ENCODE results near the gene PNMA6E. TPM values are rescaled to one million over a fixed set of nuclear protein-coding genes. Genes with fewer than 3 reads are reported as not detected.
A peak's percentile ranks its signal among the peaks of the same experiment; 100 is the strongest.
"Not testable (repeated sequence)": the region's sequence is repeated elsewhere in the genome, so short reads cannot be mapped to it uniquely, and the experiment has no call there.

Gene PNMA6E
- total RNA-seq, 1 experiment from 2014 or later = not detected

- DNase-seq (ENCODE audit: low spot score) = not testable (repeated sequence)
Observed at GRCh38 chrX:153384973-153385372, 16.2 kb downstream of the PNMA6E start.

- DNase-seq (ENCODE audit: low spot score) = no peak
Observed at GRCh38 chrX:153384390-153384789, 16.8 kb downstream of the PNMA6E start.

DNA sequence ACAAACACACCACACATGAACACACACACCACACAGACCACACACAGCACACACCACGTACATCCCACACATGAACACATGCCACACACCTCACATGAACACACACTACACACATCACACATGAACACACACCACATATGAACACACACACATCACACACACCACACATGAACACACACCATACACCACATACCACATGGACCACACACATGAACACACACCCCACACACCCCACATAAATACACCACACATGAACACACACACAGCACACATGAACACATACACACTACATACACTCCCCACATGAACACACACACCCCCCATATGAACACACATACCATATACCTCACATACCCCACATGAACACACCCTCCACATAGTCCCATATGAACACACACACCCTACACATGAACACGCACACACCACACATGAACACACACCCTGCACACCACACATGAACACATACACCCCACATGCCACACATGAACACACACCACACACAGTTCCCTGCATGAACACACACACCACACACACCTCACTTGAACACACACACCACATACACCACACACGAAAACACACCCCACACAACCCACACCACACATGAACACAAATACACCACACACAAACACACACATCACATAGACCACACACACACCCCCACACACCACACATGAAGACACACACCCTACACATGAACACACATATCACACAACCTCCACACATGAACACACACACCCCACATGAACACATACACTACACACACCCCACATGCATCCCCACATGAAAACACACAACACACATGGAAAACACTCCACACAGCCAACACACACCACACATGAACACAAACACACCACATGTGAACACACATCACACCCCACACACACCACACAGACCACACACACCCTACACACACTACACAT, 18.3 kb downstream of the PNMA6E start:
- no peak for DNase-seq (ENCODE audit: low spot score)

DNA sequence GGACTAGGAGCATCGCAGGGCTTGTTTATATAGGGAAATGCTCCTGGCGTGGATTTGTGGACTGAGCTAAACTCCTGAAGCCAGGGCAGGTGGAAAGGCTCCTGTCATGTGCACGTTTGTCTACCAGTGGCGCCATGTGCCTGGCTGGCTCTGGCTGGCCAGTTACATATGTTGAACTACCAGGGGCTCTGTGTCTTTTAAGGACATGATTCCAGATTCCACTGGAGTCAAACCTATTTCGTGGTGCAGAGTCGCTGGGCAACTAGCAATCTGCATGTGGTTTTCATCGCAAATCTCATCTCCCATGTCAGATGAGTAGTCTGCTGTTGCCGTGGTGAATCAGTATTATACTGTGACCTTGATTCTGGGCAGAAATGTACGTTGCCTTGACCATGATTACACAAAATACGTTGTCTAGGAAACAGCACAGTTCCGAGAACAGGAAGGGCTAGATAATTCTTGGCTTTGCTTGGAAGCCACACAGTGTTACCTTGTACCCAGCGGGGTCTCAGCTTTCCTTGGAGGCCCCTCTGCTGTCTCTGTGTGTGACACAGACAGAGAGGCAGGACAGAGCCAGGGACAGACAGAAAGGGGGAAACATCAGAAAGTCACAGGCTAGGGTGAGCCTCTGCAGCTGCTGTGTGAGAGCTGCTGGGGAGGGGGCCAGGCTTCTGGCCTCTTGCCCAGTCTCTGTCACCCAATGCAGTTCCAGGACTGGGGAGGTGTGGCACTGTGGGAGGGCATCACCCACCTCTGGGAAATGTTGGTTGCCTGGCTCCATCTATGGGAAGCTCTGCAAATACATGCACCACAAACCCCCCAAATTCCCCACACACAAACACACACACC, 19.2 kb downstream of the PNMA6E start:
- peak; percentile 27 for DNase-seq (ENCODE audit: low spot score)

DNA sequence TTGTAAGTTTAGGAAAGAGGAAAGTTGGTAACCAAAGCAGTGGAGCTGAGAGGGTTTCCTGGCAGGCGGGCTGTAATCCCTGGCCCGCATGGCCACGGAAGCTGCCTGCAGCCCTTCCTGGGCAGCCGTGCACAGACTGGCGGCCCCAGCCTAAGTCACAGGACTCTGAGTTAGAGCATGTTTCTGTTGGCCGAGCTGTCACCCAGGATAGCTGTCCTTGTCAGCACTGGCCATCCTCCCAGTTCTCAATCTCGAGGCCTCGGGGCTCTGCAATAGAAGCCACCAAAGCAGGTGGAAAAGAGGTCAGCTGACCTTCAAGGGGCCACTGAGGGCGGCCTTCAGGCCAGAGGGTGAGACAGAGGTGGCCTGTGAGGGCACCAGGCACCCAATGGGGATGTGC, 20.5 kb downstream of the PNMA6E start:
- no peak for DNase-seq (ENCODE audit: low spot score)

DNA sequence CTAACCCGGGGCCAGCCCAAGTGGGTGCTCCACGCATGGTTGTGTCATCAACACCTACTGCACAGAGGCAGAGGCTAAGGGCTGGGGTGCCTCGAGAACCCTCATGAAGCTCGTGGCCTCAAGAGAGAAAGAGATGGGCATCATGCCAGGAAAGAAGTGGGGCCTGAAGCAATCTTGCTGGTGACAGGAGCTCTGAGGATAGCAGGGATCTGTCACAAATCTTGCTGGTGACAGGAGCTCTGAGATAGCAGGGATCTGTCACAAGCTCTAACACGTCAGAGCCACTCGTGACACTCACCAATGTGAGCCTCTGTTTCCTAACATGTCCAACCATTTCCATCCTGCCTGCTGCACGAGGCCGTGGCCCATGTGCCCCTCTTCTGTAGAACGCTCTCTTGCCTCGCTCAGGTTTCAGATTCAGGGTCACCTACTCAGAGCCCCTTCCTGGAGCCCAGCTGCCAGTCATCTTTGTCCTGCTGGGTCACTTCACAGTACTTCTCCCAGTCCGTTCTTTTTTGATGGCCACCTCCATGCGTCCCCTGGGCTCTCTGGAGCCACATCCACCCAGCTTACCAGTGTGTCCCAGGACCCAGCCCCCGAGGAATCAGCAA, 21.1 kb downstream of the PNMA6E start:
- no peak for DNase-seq (ENCODE audit: low spot score)

DNA sequence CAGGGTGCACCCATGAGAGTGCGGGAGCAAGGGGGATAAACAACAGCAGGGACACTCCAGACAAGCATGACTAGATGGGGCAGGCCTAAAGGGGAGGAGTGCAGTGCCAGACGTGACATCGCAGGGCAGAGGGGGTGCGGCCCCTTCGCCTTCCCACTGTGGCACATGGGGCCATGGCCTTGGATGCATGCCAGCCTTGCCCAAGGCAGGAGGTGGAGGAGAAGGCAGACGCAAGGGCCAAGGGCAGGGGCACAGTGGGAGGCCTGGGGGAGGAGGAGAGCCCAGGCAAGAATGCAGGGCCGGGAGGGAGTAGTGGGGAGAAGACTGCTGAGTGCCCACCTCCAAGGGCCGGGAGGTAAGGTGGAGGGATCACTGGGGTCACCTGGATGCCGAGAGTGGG, 21.6 kb downstream of the PNMA6E start:
- DNase-seq (ENCODE audit: low spot score) = no peak

DNA sequence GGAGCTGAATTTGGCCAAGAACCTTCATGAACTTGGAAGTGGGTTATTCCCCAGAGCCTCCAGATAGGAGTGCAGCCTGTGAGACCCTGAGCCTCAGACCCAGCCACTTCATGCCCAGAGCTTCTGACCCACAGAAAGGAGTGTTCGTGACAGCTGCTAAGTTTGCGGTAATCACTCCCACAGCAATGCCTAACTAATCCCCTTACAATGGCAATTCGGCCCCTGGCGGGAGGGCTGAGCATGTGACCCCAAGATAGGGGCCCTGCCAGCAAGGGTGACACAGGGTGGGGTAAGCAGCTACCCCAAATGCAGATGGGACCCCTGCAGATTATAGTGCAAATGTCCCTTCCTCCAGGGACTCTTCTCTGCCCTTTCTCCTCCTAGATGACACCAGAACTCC, 22.5 kb downstream of the PNMA6E start:
- no peak for DNase-seq (ENCODE audit: low spot score)

DNA sequence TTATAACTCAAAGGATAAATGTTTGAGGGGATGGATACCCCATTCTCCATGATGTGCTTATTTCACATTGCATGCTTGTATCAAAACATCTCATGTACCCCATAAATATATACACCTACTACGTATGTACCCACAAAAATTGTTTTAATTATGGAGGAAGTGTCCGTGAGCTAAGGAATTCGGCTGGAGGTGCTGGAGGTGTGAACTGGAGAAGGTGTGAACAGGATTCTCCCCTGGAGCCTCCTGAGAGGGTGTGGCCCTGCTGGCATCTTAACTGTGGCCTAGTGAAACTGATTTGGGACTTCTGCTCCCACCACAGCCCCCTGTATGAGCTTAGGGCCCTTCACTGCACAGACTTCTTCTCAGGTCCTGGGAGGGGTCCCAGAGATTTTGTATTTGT, 23.4 kb downstream of the PNMA6E start:
- no peak for DNase-seq (ENCODE audit: low spot score)

GRCh38 chrX:153375571-153375970, 25.6 kb downstream of the PNMA6E start:
- no peak for DNase-seq (ENCODE audit: low spot score)

GRCh38 chrX:153374426-153374825, 26.7 kb downstream of the PNMA6E start:
- no peak for DNase-seq (ENCODE audit: low spot score)

DNA sequence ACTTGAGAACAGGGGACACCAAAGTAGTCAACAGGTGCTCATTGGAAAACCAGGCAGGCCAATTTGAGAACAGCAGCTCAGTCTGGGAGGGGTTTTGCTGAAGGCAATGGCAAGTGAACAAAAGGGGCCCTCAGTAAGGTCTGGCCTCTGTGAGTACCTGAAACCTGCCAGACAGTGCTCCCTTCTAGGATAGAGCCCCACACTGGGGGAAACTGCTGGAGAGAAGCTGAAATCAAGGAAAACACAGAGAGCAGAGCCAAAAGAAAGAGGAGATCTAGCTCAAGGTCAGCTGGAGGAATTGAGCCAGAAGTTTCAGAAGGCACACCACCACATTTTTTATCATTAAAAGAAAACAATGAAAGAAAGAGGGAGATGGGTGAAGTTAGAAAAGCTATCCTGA, 28.2 kb downstream of the PNMA6E start:
- DNase-seq (ENCODE audit: low spot score) = no peak

DNA sequence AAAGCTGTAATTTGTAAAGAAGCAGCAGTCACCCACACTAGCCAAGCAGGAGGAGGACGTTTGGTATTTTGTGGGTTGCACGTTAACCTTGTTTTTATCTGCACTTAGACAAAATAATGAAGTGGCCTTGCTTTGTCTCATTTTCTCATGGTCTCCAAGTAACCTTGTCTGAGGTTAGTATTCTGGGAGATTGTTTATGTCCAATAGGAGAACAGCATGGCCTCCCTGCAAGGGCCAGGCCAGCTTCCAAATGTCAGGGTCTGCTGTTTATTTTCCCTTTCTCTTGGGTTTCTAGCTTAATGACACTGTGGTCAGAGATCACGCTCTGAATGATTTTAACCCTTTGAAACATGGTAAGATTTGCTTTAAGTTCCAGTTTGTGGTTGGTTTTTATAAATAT, 29.9 kb downstream of the PNMA6E start:
- no peak for DNase-seq (ENCODE audit: low spot score)

DNA sequence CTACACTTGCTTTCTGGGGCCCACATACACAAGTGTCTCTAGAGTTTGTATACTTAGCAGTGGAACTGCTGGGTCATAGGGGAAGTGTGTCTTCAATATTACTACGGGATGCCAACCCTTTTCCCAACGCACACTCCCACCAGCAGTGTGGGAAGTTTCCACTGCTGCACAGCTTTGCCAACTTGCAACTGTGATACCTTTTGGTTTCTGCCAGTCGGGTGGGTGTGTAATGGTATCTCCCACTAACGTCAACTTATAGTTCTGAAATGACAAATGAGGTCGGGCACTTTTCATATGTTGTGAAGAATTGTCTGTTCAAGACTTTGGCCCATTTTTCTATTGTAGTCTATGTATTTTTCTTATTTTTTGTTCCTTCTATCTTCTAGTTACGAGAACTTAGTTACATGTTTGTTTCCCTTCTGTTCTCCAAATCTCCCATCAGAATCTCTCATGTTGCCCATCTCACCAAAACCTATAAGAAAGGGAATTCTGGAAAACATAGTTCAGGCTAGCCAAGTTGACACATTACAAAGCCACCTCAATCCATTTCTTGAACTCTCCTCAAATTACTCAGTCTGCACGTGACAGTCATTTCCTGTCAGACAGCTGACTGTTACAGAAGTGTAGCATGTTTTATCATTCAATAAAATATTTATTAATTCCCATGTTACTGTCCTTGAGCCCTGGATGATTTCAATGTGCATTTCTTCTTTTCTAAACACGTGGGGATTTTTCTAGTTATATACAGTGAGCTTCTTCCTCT, 30.7 kb downstream of the PNMA6E start:
- DNase-seq (ENCODE audit: low spot score) = no peak

- DNase-seq (ENCODE audit: low spot score) = no peak
Observed at GRCh38 chrX:153366878-153367538, 34.1 kb downstream of the PNMA6E start.

GRCh38 chrX:153366119-153366518, 35.0 kb downstream of the PNMA6E start:
- no peak for DNase-seq (ENCODE audit: low spot score)

- no peak for DNase-seq (ENCODE audit: low spot score)
Observed at GRCh38 chrX:153365670-153366069, 35.5 kb downstream of the PNMA6E start.

GRCh38 chrX:153361781-153362397, 39.3 kb downstream of the PNMA6E start:
- DNase-seq (ENCODE audit: low spot score) = no peak

DNA sequence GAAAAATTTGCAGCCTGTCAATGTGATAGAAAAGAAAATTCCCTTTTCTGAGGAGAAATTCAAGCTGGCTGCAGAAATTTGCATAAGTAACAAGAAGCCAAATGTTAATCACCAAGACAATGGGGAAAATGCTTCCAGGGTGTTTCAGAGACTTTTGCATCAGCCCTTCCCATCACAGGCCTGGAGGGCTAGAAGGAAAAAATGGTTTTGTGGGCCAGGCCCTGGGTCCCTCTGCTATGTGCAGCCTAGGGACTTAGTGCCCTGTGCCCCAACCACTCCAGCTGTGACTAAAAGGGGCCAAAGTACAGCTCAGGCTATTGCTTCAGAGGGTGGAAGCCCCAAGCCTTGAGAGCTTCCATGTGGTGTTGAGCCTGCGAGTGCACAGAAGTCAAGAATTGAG, 43.3 kb downstream of the PNMA6E start:
- no peak for DNase-seq (ENCODE audit: low spot score)

DNA sequence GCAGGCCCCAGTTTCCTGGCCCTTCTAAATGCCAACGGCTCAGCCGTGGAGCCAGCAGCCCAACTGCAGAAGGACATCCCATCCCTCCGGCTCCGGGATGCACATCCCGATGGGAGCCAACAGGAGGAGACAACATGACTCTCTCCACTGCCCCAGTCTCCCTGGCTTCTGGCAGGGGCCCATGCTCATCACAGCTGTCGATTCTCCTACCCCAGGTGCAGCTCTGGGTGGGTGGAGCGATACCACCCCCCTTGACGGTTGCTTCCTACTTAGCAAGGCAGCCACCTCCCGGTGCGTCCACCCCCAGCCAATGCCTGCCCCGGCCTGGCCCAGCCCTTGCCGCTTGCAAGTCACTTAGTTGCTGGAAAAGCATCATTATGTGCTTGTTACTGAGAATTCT, 47.7 kb downstream of the PNMA6E start:
- no peak for DNase-seq (ENCODE audit: low spot score)

DNA sequence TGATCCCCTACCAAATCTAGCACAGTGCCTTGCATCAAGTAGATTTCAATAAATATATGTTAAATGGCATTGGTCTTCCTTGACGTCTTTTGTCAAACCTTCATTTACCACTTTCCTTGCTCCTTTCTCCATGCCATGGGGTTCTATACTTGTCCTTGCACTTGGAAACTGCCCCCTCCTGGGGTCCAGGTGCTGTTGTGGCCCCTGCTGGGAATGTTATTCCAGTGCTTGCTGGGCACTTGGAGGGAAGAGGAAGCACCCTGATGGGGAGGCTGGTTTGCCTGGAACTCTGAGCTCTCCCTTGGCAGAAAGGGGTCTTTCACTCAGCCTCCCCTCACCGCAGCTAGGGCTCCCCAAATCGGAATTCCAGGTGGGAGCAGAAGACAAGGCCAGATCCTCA, 48.3 kb downstream of the PNMA6E start:
- no peak for DNase-seq (ENCODE audit: low spot score)

All from A172 (cell line).